ENCODE measurements around the gene ACP2.

DNA sequence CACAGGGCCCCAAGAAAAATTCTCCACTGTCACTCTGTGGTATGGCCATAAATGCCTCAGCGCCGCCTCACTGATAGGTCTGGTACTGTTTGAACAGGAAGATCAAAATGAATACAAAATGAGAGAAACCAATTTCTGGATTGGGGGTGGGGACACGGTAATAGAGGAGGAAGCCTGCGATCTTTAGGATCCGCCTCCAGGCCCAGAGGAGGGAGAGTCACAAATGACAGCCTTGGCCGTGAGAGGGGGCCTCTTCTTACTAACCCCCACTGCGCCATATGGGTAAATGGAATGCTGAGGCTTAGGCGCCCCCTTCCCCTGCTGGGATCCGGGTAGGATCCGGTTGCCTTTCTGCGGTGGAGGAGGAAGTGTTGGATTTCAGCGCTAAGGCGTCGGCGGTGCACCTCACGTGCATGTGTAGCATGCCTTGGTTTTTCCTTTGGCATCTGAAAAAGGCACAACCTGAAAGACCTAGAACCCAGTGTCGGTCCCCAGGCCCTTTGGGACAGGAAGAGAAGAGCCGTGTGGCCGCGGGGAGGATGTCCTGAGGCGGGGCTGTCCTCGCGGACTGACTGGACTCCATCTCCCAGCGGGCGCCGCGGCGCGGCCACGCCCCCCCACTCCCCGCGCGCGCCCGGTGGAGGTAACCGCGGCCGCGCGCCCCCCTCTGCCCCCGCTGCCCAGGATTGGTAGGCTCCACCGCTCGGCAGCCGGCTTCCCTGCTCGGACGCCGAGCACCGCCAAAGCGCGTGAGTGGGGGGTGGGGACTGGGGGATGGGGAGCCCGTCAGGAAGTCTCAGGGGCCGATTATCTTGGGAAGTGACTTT lies 20.6 kb upstream of the ACP2 start:
- TF ChIP-seq POLR2A (IDR thresholded peaks at IDR 0.05) = no peak
- TF ChIP-seq, protein P1, sequence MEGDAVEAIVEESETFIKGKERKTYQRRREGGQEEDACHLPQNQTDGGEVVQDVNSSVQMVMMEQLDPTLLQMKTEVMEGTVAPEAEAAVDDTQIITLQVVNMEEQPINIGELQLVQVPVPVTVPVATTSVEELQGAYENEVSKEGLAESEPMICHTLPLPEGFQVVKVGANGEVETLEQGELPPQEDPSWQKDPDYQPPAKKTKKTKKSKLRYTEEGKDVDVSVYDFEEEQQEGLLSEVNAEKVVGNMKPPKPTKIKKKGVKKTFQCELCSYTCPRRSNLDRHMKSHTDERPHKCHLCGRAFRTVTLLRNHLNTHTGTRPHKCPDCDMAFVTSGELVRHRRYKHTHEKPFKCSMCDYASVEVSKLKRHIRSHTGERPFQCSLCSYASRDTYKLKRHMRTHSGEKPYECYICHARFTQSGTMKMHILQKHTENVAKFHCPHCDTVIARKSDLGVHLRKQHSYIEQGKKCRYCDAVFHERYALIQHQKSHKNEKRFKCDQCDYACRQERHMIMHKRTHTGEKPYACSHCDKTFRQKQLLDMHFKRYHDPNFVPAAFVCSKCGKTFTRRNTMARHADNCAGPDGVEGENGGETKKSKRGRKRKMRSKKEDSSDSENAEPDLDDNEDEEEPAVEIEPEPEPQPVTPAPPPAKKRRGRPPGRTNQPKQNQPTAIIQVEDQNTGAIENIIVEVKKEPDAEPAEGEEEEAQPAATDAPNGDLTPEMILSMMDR (IDR thresholded peaks at IDR 0.05) = peak in 2 of 4 experiments; percentile 50 to 56
